H1 (cell line): ENCODE results near the gene MACROD1. TPM values are rescaled to one million over a fixed set of nuclear protein-coding genes. Genes with fewer than 3 reads are reported as not detected.

Experiments
- CTCF ChIA-PET: fragments of 300-600 bp; sonication (Branson Sonifier 250); formaldehyde crosslinking; loops from one replicate; lab custom pipeline; 2021; ENCODE audit not compliant: partially characterized antibody; lab: Charles Lee
- POLR2A ChIA-PET: fragments of 300-600 bp; sonication (Branson Sonifier 250); formaldehyde crosslinking; loops from one replicate; lab custom pipeline; 2021; ENCODE audit warnings: inconsistent platforms; ENCODE audit not compliant: partially characterized antibody; lab: Charles Lee
- DNase-seq, 2 experiments: peaks; one replicate each; pipeline versions ENCODE4 v3.0.0 to v3.0.0-alpha.2; 2010 to 2022; ENCODE audit warnings: low spot score in 2 of 2, low read depth in 1 of 2, mixed read lengths in 1 of 2
- FAIRE-seq: peaks from 2 replicates; lab custom pipeline; 2011; peaks lifted over from hg19 to GRCh38; lab: Jason Lieb, UNC
- H2AFZ ChIP-seq: 2 replicates; pipeline ENCODE4 v1.8.1; 2012; ENCODE audit warnings: low read length, inconsistent platforms
- H2AK5ac ChIP-seq: 2 replicates; pipeline ENCODE4 v1.6.1; 2013; ENCODE audit warnings: low read depth, low read length
- H2BK120ac ChIP-seq: replicated peaks from 2 replicates; pipeline ENCODE3; 2013; ENCODE audit warnings: low read depth, low read length, inconsistent platforms
- H2BK12ac ChIP-seq: 2 replicates; pipeline ENCODE4 v1.6.1; 2013; ENCODE audit warnings: low read depth, low read length
- H2BK15ac ChIP-seq: 2 replicates; pipeline ENCODE4 v1.6.1; 2013; ENCODE audit warnings: low read length
- H2BK20ac ChIP-seq: 2 replicates; pipeline ENCODE4 v1.6.1; 2013; ENCODE audit warnings: low read length
- H2BK5ac ChIP-seq: 2 replicates; pipeline ENCODE4 v1.6.1; 2013; ENCODE audit warnings: low read depth, low read length
- H3K14ac ChIP-seq: 2 replicates; pipeline ENCODE4 v1.6.1; 2013; ENCODE audit warnings: inconsistent platforms; ENCODE audit not compliant: insufficient read length
- H3K18ac ChIP-seq: 2 replicates; pipeline ENCODE4 v1.6.1; 2013; ENCODE audit warnings: low read length; ENCODE audit errors: extremely low read depth
- H3K23ac ChIP-seq: 2 replicates; pipeline ENCODE4 v1.6.1; 2013; ENCODE audit warnings: inconsistent platforms; ENCODE audit not compliant: insufficient read length
- H3K23me2 ChIP-seq: 2 replicates; pipeline ENCODE4 v1.6.1; 2013; ENCODE audit warnings: low read depth, low read length
- H3K27ac ChIP-seq: 2 replicates; pipeline ENCODE4 v1.6.1; 2011; ENCODE audit warnings: low read depth, low read length, inconsistent platforms
- H3K27me3 ChIP-seq, 4 experiments: replicated peaks in 1 of 4; 1 replicate in 1 of 4; 2 replicates in 3 of 4; pipeline versions ENCODE4 v1.6.1 to v1.8.1; 2011 to 2013; ENCODE audit warnings: low read length in 3 of 4, mild to moderate bottlenecking in 3 of 4, inconsistent platforms in 2 of 4, mixed read lengths in 2 of 4, moderate library complexity in 1 of 4; ENCODE audit not compliant: control insufficient read depth in 3 of 4, insufficient read depth in 3 of 4; ENCODE audit errors: extremely low read depth in 1 of 4
- H3K36me3 ChIP-seq, 4 experiments: 2 replicates each; pipeline versions ENCODE4 v1.6.1 to v1.8.1; 2011 to 2013; ENCODE audit warnings: mild to moderate bottlenecking in 4 of 4, low read length in 3 of 4, moderate library complexity in 2 of 4, control low read depth in 1 of 4, inconsistent platforms in 1 of 4; ENCODE audit not compliant: insufficient read depth in 4 of 4, control insufficient read depth in 2 of 4
- H3K4ac ChIP-seq: replicated peaks from 2 replicates; pipeline ENCODE3; 2013; ENCODE audit warnings: low read length, low read depth, mixed read lengths, inconsistent platforms; ENCODE audit not compliant: insufficient read length
- H3K4me1 ChIP-seq, 4 experiments: replicated peaks in 1 of 4; 1 replicate in 1 of 4; 2 replicates in 3 of 4; pipeline versions ENCODE4 v1.6.1 to v1.8.1; 2011 to 2013; ENCODE audit warnings: low read length in 3 of 4, inconsistent platforms in 2 of 4, mixed read lengths in 1 of 4; ENCODE audit not compliant: insufficient read depth in 4 of 4, control insufficient read depth in 3 of 4
- H3K4me2 ChIP-seq, 2 experiments: 2 replicates each; pipeline versions ENCODE4 v1.6.1 to v1.8.1; 2011 to 2013; ENCODE audit warnings: low read depth in 2 of 2, low read length in 2 of 2, control low read depth in 1 of 2, inconsistent platforms in 1 of 2, mild to moderate bottlenecking in 1 of 2; ENCODE audit not compliant: insufficient read depth in 1 of 2
- H3K4me3 ChIP-seq, 4 experiments: fragments of 200-600, 300-600 bp in 1 of 4; sonication (generic), shearing (Covaris generic), sonication (Bioruptor Twin) in 1 of 4; 2 replicates each; pipeline versions ENCODE4 v1.5.1 to v1.8.1; 2011 to 2016; ENCODE audit warnings: low read length in 4 of 4, low read depth in 3 of 4, control low read depth in 2 of 4, inconsistent platforms in 2 of 4, mild to moderate bottlenecking in 2 of 4, mixed read lengths in 1 of 4, moderate library complexity in 1 of 4; ENCODE audit not compliant: insufficient read depth in 2 of 4; ENCODE audit errors: extremely low read depth in 1 of 4
- H3K56ac ChIP-seq: replicated peaks from 2 replicates; pipeline ENCODE3; 2013; ENCODE audit warnings: low read depth, mild to moderate bottlenecking, mixed read lengths, low read length, inconsistent platforms; ENCODE audit not compliant: insufficient read length
- H3K79me1 ChIP-seq: 2 replicates; pipeline ENCODE4 v1.6.1; 2013; ENCODE audit warnings: low read depth, low read length, control low read depth
- H3K79me2 ChIP-seq, 2 experiments: 2 replicates each; pipeline versions ENCODE4 v1.6.1 to v1.8.1; 2012 to 2013; ENCODE audit warnings: low read length in 2 of 2, mild to moderate bottlenecking in 2 of 2, inconsistent platforms in 1 of 2; ENCODE audit not compliant: insufficient read depth in 2 of 2, control insufficient read depth in 1 of 2
- H3K9ac ChIP-seq, 4 experiments: replicated peaks in 1 of 4; 1 replicate in 1 of 4; 2 replicates in 3 of 4; pipeline versions ENCODE4 v1.6.1 to v1.8.1; 2011 to 2013; ENCODE audit warnings: low read depth in 3 of 4, low read length in 3 of 4, control low read depth in 2 of 4, mild to moderate bottlenecking in 2 of 4, moderate library complexity in 2 of 4, inconsistent platforms in 1 of 4; ENCODE audit errors: extremely low read depth in 1 of 4
- H3K9me3 ChIP-seq, 2 experiments: 2 replicates each; pipeline versions ENCODE4 v1.6.1 to v1.8.1; 2012 to 2013; ENCODE audit warnings: mild to moderate bottlenecking in 2 of 2, moderate library complexity in 2 of 2, control low read depth in 1 of 2, inconsistent platforms in 1 of 2, low read depth in 1 of 2, low read length in 1 of 2, mixed read lengths in 1 of 2; ENCODE audit not compliant: insufficient read depth in 2 of 2
- H4K20me1 ChIP-seq, 2 experiments: replicated peaks in 1 of 2; 2 replicates each; pipeline versions ENCODE3 to v1.8.1; 2011 to 2013; ENCODE audit warnings: inconsistent platforms in 2 of 2, low read length in 2 of 2, mild to moderate bottlenecking in 1 of 2; ENCODE audit not compliant: insufficient read depth in 2 of 2, control insufficient read depth in 1 of 2
- H4K5ac ChIP-seq: 2 replicates; pipeline ENCODE4 v1.6.1; 2013; ENCODE audit warnings: low read length, low read depth, mixed read lengths, inconsistent platforms; ENCODE audit not compliant: insufficient read length
- H4K8ac ChIP-seq: 2 replicates; pipeline ENCODE4 v1.8.0; 2013; ENCODE audit warnings: mild to moderate bottlenecking, moderate library complexity, low read length, inconsistent platforms; ENCODE audit not compliant: insufficient read depth; ENCODE audit errors: extremely low read depth
- H4K91ac ChIP-seq: replicated peaks from 2 replicates; pipeline ENCODE3; 2013; ENCODE audit warnings: low read length, mixed read lengths, inconsistent platforms; ENCODE audit not compliant: insufficient read length
- ASH2L ChIP-seq: fragments of 200-600, 300-600 bp; sonication (generic); IDR thresholded peaks from one replicate; pipeline ENCODE4 v1.7.1; 2017; ENCODE audit warnings: low read length
- CREB1 ChIP-seq: IDR thresholded peaks from 2 replicates; pipeline ENCODE4 v1.6.1; 2012; ENCODE audit warnings: inconsistent platforms
- NRF1 ChIP-seq: IDR thresholded peaks from 2 replicates; pipeline ENCODE4 v1.6.1; 2011; ENCODE audit warnings: mild to moderate bottlenecking, low read depth, low read length, improper control_type of control experiment
- PHF8 ChIP-seq: fragments of 200-600 bp; sonication (generic); conservative IDR thresholded peaks from 2 replicates; pipeline ENCODE4 v1.7.1; 2012; ENCODE audit warnings: low read depth, mild to moderate bottlenecking, inconsistent platforms, low read length, moderate library complexity
- POU5F1 ChIP-seq: IDR thresholded peaks from 2 replicates; pipeline ENCODE4 v1.6.1; 2011; ENCODE audit warnings: low read depth, mild to moderate bottlenecking, low read length, moderate library complexity
- RFX5 ChIP-seq: IDR thresholded peaks from 2 replicates; pipeline ENCODE4 v1.6.1; 2011; ENCODE audit warnings: low read depth, low read length, improper control_type of control experiment, borderline replicate concordance
- SIN3A ChIP-seq, 2 experiments: IDR thresholded peaks in 1 of 2; conservative IDR thresholded peaks in 1 of 2; 2 replicates each; pipeline ENCODE4 v1.6.1; 2011 to 2012; ENCODE audit warnings: low read length in 2 of 2, improper control_type of control experiment in 1 of 2, low read depth in 1 of 2, mild to moderate bottlenecking in 1 of 2
- SIX5 ChIP-seq: IDR thresholded peaks from 2 replicates; pipeline ENCODE4 v1.6.1; 2011; ENCODE audit warnings: mild to moderate bottlenecking, low read depth, low read length
- SP2 ChIP-seq: IDR thresholded peaks from 2 replicates; pipeline ENCODE4 v1.6.1; 2012; ENCODE audit warnings: mild to moderate bottlenecking, low read length, inconsistent platforms
- SRF ChIP-seq: IDR thresholded peaks from 2 replicates; pipeline ENCODE4 v1.6.1; 2011; ENCODE audit warnings: mild to moderate bottlenecking, low read depth, low read length, moderate library complexity
- USF2 ChIP-seq: IDR thresholded peaks from 2 replicates; pipeline ENCODE4 v1.6.1; 2011; ENCODE audit warnings: low read length, improper control_type of control experiment
- YY1 ChIP-seq: IDR thresholded peaks from 2 replicates; pipeline ENCODE4 v1.6.1; 2011; ENCODE audit warnings: low read depth, mild to moderate bottlenecking, low read length
- WGBS, 2 experiments: shearing (Covaris generic) in 1 of 2; methylation state at CpG; one replicate each; pipeline versions ENCODE4 v1.1.6 to v1.1.7; 2013 to 2015; ENCODE audit warnings: low lambda C conversion rate in 2 of 2, mixed read lengths in 2 of 2, inconsistent platforms in 1 of 2, low coverage in 1 of 2, missing lambda C conversion rate in 1 of 2; ENCODE audit not compliant: insufficient replicate concordance in 2 of 2, insufficient coverage in 1 of 2, insufficient read length in 1 of 2; ENCODE audit errors: extremely low coverage in 1 of 2, missing lambda C conversion rate in 1 of 2; 5-methylcytosine and 5-hydroxymethylcytosine counted together
- polyA plus RNA-seq, 7 experiments: library from polyadenylated mRNA; depleted of rRNA in 3 of 7; stranded (reverse) in 5 of 7; unstranded in 2 of 7; fragments of >200 nt in 5 of 7; fragments of 200-250 nt in 2 of 7; gene quantifications; 1 replicate in 5 of 7; 2 replicates in 1 of 7; 4 replicates in 1 of 7; pipeline versions ENCODE4 v1.2.1 to v1.2.3, GENCODE V29; 2011 to 2013; ENCODE audit warnings: missing spikeins in 2 of 7, mixed read lengths in 2 of 7
- total RNA-seq: library from RNA; stranded (reverse); fragmentation: NEBNext Ultra II Directional; extraction: Animal tissue kit (Norgen Biotek cat#: 25700); gene quantifications from 2 replicates; pipeline ENCODE4 v1.2.1, GENCODE V29; 2021

MACROD1 gene
- total and polyA plus RNA-seq, 2 of the 8 experiments (the other 6 are each of a cell fraction or from before 2014, with no cell fraction given), result 19.5 to 34.1 TPM

DNA sequence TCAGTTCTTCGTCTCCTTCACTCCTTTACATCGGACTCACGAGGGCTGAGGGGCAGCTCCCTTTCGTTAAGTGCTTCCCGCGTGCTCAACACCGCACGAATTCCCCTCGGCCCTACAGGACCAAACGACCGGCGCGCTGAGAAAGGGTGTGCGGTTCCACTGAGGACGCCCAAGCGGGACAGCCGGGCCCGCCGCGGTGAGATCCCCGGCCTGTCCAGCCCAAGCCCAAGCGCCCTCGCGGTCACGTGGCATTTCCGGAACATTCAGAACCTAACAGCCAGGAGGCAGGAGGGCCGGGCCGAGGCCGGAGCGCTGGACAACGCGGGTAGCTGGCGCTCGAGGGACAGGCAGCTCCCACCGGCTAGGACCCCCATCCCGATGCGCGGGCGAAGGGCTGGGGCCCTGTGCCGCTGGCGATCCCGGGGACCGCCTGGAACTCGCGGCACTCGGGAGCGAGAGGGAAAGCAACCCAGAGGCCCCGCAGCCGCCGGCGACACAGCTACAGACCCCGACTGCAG lies 19.3 kb upstream of the MACROD1 start:
- H3K23ac ChIP-seq, result no peak overlapping the region
- peak overlapping the region; percentile 84 for H4K5ac ChIP-seq
- peak overlapping the region; percentile 84 to 95 (median 89) for H3K9ac ChIP-seq
- H2AFZ ChIP-seq, result no peak overlapping the region
- H3K4me2 ChIP-seq, result peak overlapping the region; percentile 87 to 96
- peak overlapping the region; percentile 88 for H2BK12ac ChIP-seq
- POLR2A ChIA-PET, result interaction anchor here (0.6 to 12.4 kb wide), 39 partner anchors 10 to 1331 kb away, joined by 3 to 186 read pairs (median 4); partner anchors contain the start of genes FERMT3, FKBP2, MACROD1 and NUDT22
- H3K23me2 ChIP-seq, result peaks cover 9% of the 10 kb centered on the region
- H2BK120ac ChIP-seq, result no peak overlapping the region
- no peak overlapping the region for H2BK15ac ChIP-seq
- peak overlapping the region; percentile 83 for H4K91ac ChIP-seq
- H3K27me3 ChIP-seq, result no peaks in the 10 kb centered on the region
- FAIRE-seq (no peak), DNase-seq (no peak)
- peaks cover 0 to 4% (median 0%) of the 10 kb centered on the region in 4 experiments; a peak in 1 of 8 replicates for H3K36me3 ChIP-seq
- peak overlapping the region; percentile 92 for H2BK5ac ChIP-seq
- peaks cover 12 to 23% of the 10 kb centered on the region in 2 experiments for H3K79me2 ChIP-seq
- H4K20me1 ChIP-seq, result peaks cover 9 to 23% of the 10 kb centered on the region in 2 experiments
- no peak overlapping the region; the same call in 1 of the 2 replicates for H2AK5ac ChIP-seq
- H3K9me3 ChIP-seq, result no peaks in the 10 kb centered on the region
- H2BK20ac ChIP-seq, result no peak overlapping the region
- CTCF ChIA-PET, result interaction anchor here (0.5 to 2.3 kb wide), 18 partner anchors 11 to 185 kb away, joined by 3 to 8 read pairs (median 3); partner anchors contain the start of genes NUDT22, PLCB3 and TRPT1
- H3K4me1 ChIP-seq, result peaks cover 0 to 9% (median 4%) of the 10 kb centered on the region in 4 experiments; a peak in 6 of 7 replicates
- peak overlapping the region; percentile 55 to 87 (median 77) for H3K4me3 ChIP-seq
- 1% methylated on average over 44 of the region's 52 CpGs; no CpG with 5 or more reads in 1 of the 2 experiments for WGBS, 2 experiments
- peak overlapping the region; percentile 95; the same call in 1 of the 2 replicates for H4K8ac ChIP-seq
- H3K18ac ChIP-seq, result peak overlapping the region; percentile 98
- H3K79me1 ChIP-seq, result peaks cover 2% of the 10 kb centered on the region; the same call in 1 of the 2 replicates
- peak overlapping the region; percentile 71 for H3K4ac ChIP-seq
- peak overlapping the region; percentile 87 for H3K27ac ChIP-seq
- no peak overlapping the region for H3K14ac ChIP-seq
- peak overlapping the region; percentile 50 for H3K56ac ChIP-seq
- TF ChIP-seq SRF (no peak), SIX5 (no peak), SIN3A (conservative IDR thresholded peaks at IDR 0.05 in 1 of 2, IDR thresholded peaks at IDR 0.05 in 1 of 2; ENCODE audit: low read depth in 1 of 2, low read length in 2 of 2) (peak in 1 of 2 experiments; percentile 52; a peak in 1 of 4 replicates), RFX5 (no peak), YY1 (no peak), SP2 (no peak), POU5F1 (no peak), USF2 (peak; percentile 70), ASH2L (peak; percentile 79), NRF1 (no peak; the same call in 1 of the 2 replicates), PHF8 (peak; percentile 97), CREB1 (no peak)
